ENCODE measurements around the gene RBFOX2. TPM values are rescaled to one million over a fixed set of nuclear protein-coding genes. Genes with fewer than 3 reads are reported as not detected.

The RBFOX2 gene
- total and polyA plus RNA-seq, 2 donors (not counting 3 experiments of a cell fraction or from before 2014, with no cell fraction given), result 125 to 142 TPM

GRCh38 chr22:35923026-35923425 is 105.6 kb downstream of the RBFOX2 start:
- no peak for DNase-seq (ENCODE audit: low read depth, low spot score)
- H3K4me2 ChIP-seq (ENCODE audit: insufficient read depth, low read length), result no peak overlapping the region
- no peak overlapping the region for H3K4me3 ChIP-seq (replicated peaks in 1 of 3; ENCODE audit: insufficient read depth in 1 of 3, low read depth in 1 of 3, low read length in 3 of 3)
- peaks cover 10% of the 10 kb centered on the region for H3K4me1 ChIP-seq (ENCODE audit: control insufficient read depth, extremely low read depth, insufficient read depth, low read length)
- intact Hi-C loops (cut with micrococcal nuclease) (loop anchor here (5.0 kb wide), 1 partner anchor 156 kb away; no protein-coding TSS in a partner anchor), dilution Hi-C loops (cut with MboI; ENCODE audit: extremely low pct_ligation_motif_present, low sequenced_read_pairs) (no loop called here)
- no peaks in the 10 kb centered on the region for H3K9me3 ChIP-seq (replicated peaks; ENCODE audit: control insufficient read depth, insufficient read depth, low read length)
- no peaks in the 10 kb centered on the region for H3K9me1 ChIP-seq (replicated peaks; ENCODE audit: control insufficient read depth, extremely low read depth, insufficient read depth, low read length)
- FAIRE-seq, result no peak
- POLR2A ChIA-PET, result no interaction called here
- H3K36me3 ChIP-seq (ENCODE audit: control insufficient read depth in 2 of 2, extremely low read depth in 1 of 2, insufficient read depth in 2 of 2, low read length in 2 of 2), result no peaks in the 10 kb centered on the region
- CTCF ChIA-PET, result interaction anchor here (1.4 to 2.7 kb wide), 5 partner anchors 8 to 239 kb away, joined by 4 to 11 read pairs (median 7); no protein-coding TSS in a partner anchor
- no peak overlapping the region for H3K27ac ChIP-seq (ENCODE audit: insufficient read depth, low read depth, low read length)
- BruUV-seq (replicated peaks), result no TSS peak
- H4K20me1 ChIP-seq (replicated peaks; ENCODE audit: control insufficient read depth, extremely low read depth, insufficient read depth, low read length), result peaks cover 3% of the 10 kb centered on the region
- no peak overlapping the region for H2AFZ ChIP-seq (ENCODE audit: low read depth, low read length)
- H3K27me3 ChIP-seq (ENCODE audit: control insufficient read depth in 2 of 2, insufficient read depth in 2 of 2, low read length in 2 of 2), result no peaks in the 10 kb centered on the region
- peaks cover 28% of the 10 kb centered on the region for H3K79me2 ChIP-seq (ENCODE audit: control insufficient read depth, insufficient read depth, low read length)
- TF ChIP-seq FOS (IDR thresholded peaks at IDR 0.05; ENCODE audit: borderline replicate concordance, insufficient read depth, low read length) (no peak), JUN (IDR thresholded peaks at IDR 0.05; ENCODE audit: borderline replicate concordance, insufficient read depth, insufficient read length, low read depth) (no peak), MYC (IDR thresholded peaks at IDR 0.05; ENCODE audit: low read depth, low read length) (no peak), MAX (IDR thresholded peaks at IDR 0.05; ENCODE audit: insufficient read depth, insufficient read length) (no peak), CTCF (IDR thresholded peaks at IDR 0.05; ENCODE audit: extremely low read depth in 1 of 2, insufficient read depth in 1 of 2, low read depth in 1 of 2, low read length in 2 of 2) (no peak), GATA2 (IDR thresholded peaks at IDR 0.05; ENCODE audit: insufficient read depth, insufficient read length, low read depth, low read length) (no peak), POLR2A (IDR thresholded peaks at IDR 0.05; ENCODE audit: low read depth, low read length) (no peak), EZH2 (IDR thresholded peaks at IDR 0.05; ENCODE audit: borderline replicate concordance, low read depth, low read length, severe bottlenecking) (no peak), POLR2AphosphoS5 (IDR thresholded peaks at IDR 0.05; ENCODE audit: insufficient read depth, low read depth, low read length) (no peak)
- no peak overlapping the region for H3K9ac ChIP-seq (replicated peaks; ENCODE audit: extremely low read depth, insufficient read depth, low read length)
